ENCODE measurements around the gene SOD1. TPM values are rescaled to one million over a fixed set of nuclear protein-coding genes. Genes with fewer than 3 reads are reported as not detected.
"Not testable (repeated sequence)": the region's sequence is repeated elsewhere in the genome, so short reads cannot be mapped to it uniquely, and the experiment has no call there.

The SOD1 gene
- total RNA-seq, 1 donor from 2014 or later, result 164 TPM

GRCh38 chr21:31629972-31630711 is 29.4 kb upstream of the SOD1 start:
- Mint-ChIP-seq H3K36me3 (ENCODE audit: insufficient read depth) (no peaks in the 10 kb centered on the region), H3K27ac (no peak overlapping the region), H3K4me3 (ENCODE audit: low read depth) (no peak overlapping the region), H3K4me1 (ENCODE audit: low read depth) (no peaks in the 10 kb centered on the region), H3K9me3 (ENCODE audit: low read depth) (peaks cover 3% of the 10 kb centered on the region), H3K27me3 (no peaks in the 10 kb centered on the region)
- no peak for DNase-seq (ENCODE audit: low spot score, unreplicated experiment)
- no peak for TF ChIP-seq CTCF (IDR thresholded peaks at IDR 0.05; ENCODE audit: unreplicated experiment)

GRCh38 chr21:31631881-31632280 is 27.6 kb upstream of the SOD1 start:
- not testable (repeated sequence) for H3K27ac Mint-ChIP-seq; H3K27me3 Mint-ChIP-seq; H3K36me3 Mint-ChIP-seq (ENCODE audit: insufficient read depth); H3K4me1 Mint-ChIP-seq (ENCODE audit: low read depth); H3K9me3 Mint-ChIP-seq (ENCODE audit: low read depth); H3K4me3 Mint-ChIP-seq (ENCODE audit: low read depth); DNase-seq (ENCODE audit: low spot score, unreplicated experiment)

GRCh38 chr21:31634993-31635392 is 24.5 kb upstream of the SOD1 start:
- H3K27ac Mint-ChIP-seq, result no peak overlapping the region
- no peaks in the 10 kb centered on the region for H3K27me3 Mint-ChIP-seq
- peaks cover 8% of the 10 kb centered on the region for H3K9me3 Mint-ChIP-seq (ENCODE audit: low read depth)
- TF ChIP-seq CTCF (IDR thresholded peaks at IDR 0.05; ENCODE audit: unreplicated experiment), result no peak
- H3K36me3 Mint-ChIP-seq (ENCODE audit: insufficient read depth), result no peaks in the 10 kb centered on the region
- no peaks in the 10 kb centered on the region for H3K4me1 Mint-ChIP-seq (ENCODE audit: low read depth)
- DNase-seq (ENCODE audit: low spot score, unreplicated experiment), result no peak
- H3K4me3 Mint-ChIP-seq (ENCODE audit: low read depth), result no peak overlapping the region

- DNase-seq (ENCODE audit: low spot score, unreplicated experiment), result no peak
- no peak for TF ChIP-seq CTCF (IDR thresholded peaks at IDR 0.05; ENCODE audit: unreplicated experiment)
- H3K4me3 Mint-ChIP-seq (ENCODE audit: low read depth), result no peak overlapping the region
- H3K36me3 Mint-ChIP-seq (ENCODE audit: insufficient read depth), result no peaks in the 10 kb centered on the region
- H3K27ac Mint-ChIP-seq, result no peak overlapping the region
- no peaks in the 10 kb centered on the region for H3K27me3 Mint-ChIP-seq
- peaks cover 11% of the 10 kb centered on the region for H3K9me3 Mint-ChIP-seq (ENCODE audit: low read depth)
- no peaks in the 10 kb centered on the region for H3K4me1 Mint-ChIP-seq (ENCODE audit: low read depth)
Measured at GRCh38 chr21:31636874-31637273, 22.6 kb upstream of the SOD1 start.

GRCh38 chr21:31641416-31641922 is 18.0 kb upstream of the SOD1 start:
- Mint-ChIP-seq H3K4me3 (ENCODE audit: low read depth) (no peak overlapping the region), H3K27me3 (no peaks in the 10 kb centered on the region)
- no peak for TF ChIP-seq CTCF (IDR thresholded peaks at IDR 0.05; ENCODE audit: unreplicated experiment)

GRCh38 chr21:31644643-31645042 is 14.8 kb upstream of the SOD1 start:
- Mint-ChIP-seq H3K36me3 (ENCODE audit: insufficient read depth) (no peaks in the 10 kb centered on the region), H3K4me3 (ENCODE audit: low read depth) (no peak overlapping the region), H3K27me3 (no peaks in the 10 kb centered on the region), H3K27ac (no peak overlapping the region), H3K9me3 (ENCODE audit: low read depth) (peaks cover 3% of the 10 kb centered on the region), H3K4me1 (ENCODE audit: low read depth) (peaks cover 3% of the 10 kb centered on the region)
- no peak for DNase-seq (ENCODE audit: low spot score, unreplicated experiment)
- TF ChIP-seq CTCF (IDR thresholded peaks at IDR 0.05; ENCODE audit: unreplicated experiment), result no peak

More at GRCh38 chr21:31641416-31641922, 18.0 kb upstream of the SOD1 start:
- Mint-ChIP-seq H3K36me3 (ENCODE audit: insufficient read depth) (no peaks in the 10 kb centered on the region), H3K9me3 (ENCODE audit: low read depth) (peaks cover 8% of the 10 kb centered on the region), H3K4me1 (ENCODE audit: low read depth) (no peaks in the 10 kb centered on the region), H3K27ac (no peak overlapping the region)
- DNase-seq (ENCODE audit: low spot score, unreplicated experiment), result no peak
